HG03439 (cell line): ENCODE data around the gene ADGRV1.
A peak's percentile ranks its signal among the peaks of the same experiment; 100 is the strongest.

ENCODE experiments used
- ATAC-seq: cut with Tn5 transposase; IDR thresholded peaks from one replicate; pipeline ENCODE4 v1.9.1; 2021; ENCODE audit warnings: mild to moderate bottlenecking, moderate library complexity; ENCODE audit not compliant: unreplicated experiment

ADGRV1 gene

GRCh38 chr5:91146230-91146629 lies 587.6 kb downstream of the ADGRV1 start:
- no peak for ATAC-seq

- no peak for ATAC-seq
Observed at GRCh38 chr5:91146905-91147600, 588.5 kb downstream of the ADGRV1 start.

GRCh38 chr5:91150234-91150633 lies 591.6 kb downstream of the ADGRV1 start:
- no peak for ATAC-seq

GRCh38 chr5:91150636-91151035 lies 592.0 kb downstream of the ADGRV1 start:
- no peak for ATAC-seq

- no peak for ATAC-seq
Observed at GRCh38 chr5:91151947-91152346, 593.4 kb downstream of the ADGRV1 start.

GRCh38 chr5:91154338-91154737 lies 595.7 kb downstream of the ADGRV1 start:
- no peak for ATAC-seq

GRCh38 chr5:91155274-91155673 lies 596.7 kb downstream of the ADGRV1 start:
- no peak for ATAC-seq

- no peak for ATAC-seq
Observed at GRCh38 chr5:91156242-91156641, 597.6 kb downstream of the ADGRV1 start.

- no peak for ATAC-seq
Observed at GRCh38 chr5:91158011-91158410, 599.4 kb downstream of the ADGRV1 start.

GRCh38 chr5:91159647-91160046 lies 601.0 kb downstream of the ADGRV1 start:
- ATAC-seq: no peak

GRCh38 chr5:91160714-91161285 lies 602.2 kb downstream of the ADGRV1 start:
- ATAC-seq: no peak

- peak; percentile 99 for ATAC-seq
Observed at GRCh38 chr5:91162534-91163381, 604.2 kb downstream of the ADGRV1 start.

GRCh38 chr5:91164424-91164823 lies 605.8 kb downstream of the ADGRV1 start:
- no peak for ATAC-seq

GRCh38 chr5:91166059-91166807 lies 607.6 kb downstream of the ADGRV1 start:
- ATAC-seq: no peak

GRCh38 chr5:91168859-91169258 lies 610.3 kb downstream of the ADGRV1 start:
- ATAC-seq: no peak

GRCh38 chr5:91170266-91170665 lies 611.7 kb downstream of the ADGRV1 start:
- no peak for ATAC-seq

- no peak for ATAC-seq
Observed at GRCh38 chr5:91171322-91171721, 612.7 kb downstream of the ADGRV1 start.

GRCh38 chr5:91174396-91174795 lies 615.8 kb downstream of the ADGRV1 start:
- no peak for ATAC-seq

GRCh38 chr5:91175708-91176107 lies 617.1 kb downstream of the ADGRV1 start:
- ATAC-seq: no peak

- ATAC-seq: no peak
Observed at GRCh38 chr5:91176288-91177016, 617.9 kb downstream of the ADGRV1 start.

- ATAC-seq: no peak
Observed at GRCh38 chr5:91177085-91177484, 618.5 kb downstream of the ADGRV1 start.
